H1 (cell line): ENCODE results near the gene CHAC1.

Experiments
- CBX5 ChIP-seq: fragments of 300-800, 300-1000 bp; sonication (generic); IDR thresholded peaks from 2 replicates; pipeline ENCODE4 v1.7.1; 2016; ENCODE audit warnings: antibody characterized with exemption, low read length, low read depth
- CTCF ChIP-seq, 3 experiments: IDR thresholded peaks; 1 replicate in 2 of 3; 2 replicates in 1 of 3; pipeline versions ENCODE4 v1.5.1 to v1.6.1; 2011; ENCODE audit warnings: low read length in 3 of 3, mild to moderate bottlenecking in 3 of 3, inconsistent platforms in 2 of 3, low read depth in 1 of 3, moderate library complexity in 1 of 3; ENCODE audit not compliant: insufficient read depth in 1 of 3; ENCODE audit errors: control extremely low read depth in 1 of 3
- HDAC2 ChIP-seq, 2 experiments: fragments of 300-600 bp in 1 of 2; sonication (generic) in 1 of 2; IDR thresholded peaks; 2 replicates each; pipeline ENCODE4 v1.6.1; 2011 to 2012; ENCODE audit warnings: low read depth in 2 of 2, low read length in 2 of 2, mild to moderate bottlenecking in 2 of 2, moderate library complexity in 2 of 2, borderline replicate concordance in 1 of 2, inconsistent platforms in 1 of 2
- JUN ChIP-seq: IDR thresholded peaks from 2 replicates; pipeline ENCODE4 v1.6.1; 2011; ENCODE audit warnings: low read depth, mild to moderate bottlenecking, improper control_type of control experiment, low read length
- POLR2AphosphoS5 ChIP-seq: IDR thresholded peaks from 2 replicates; pipeline ENCODE4 v1.6.1; 2011; ENCODE audit warnings: low read depth, low read length
- RFX5 ChIP-seq: IDR thresholded peaks from 2 replicates; pipeline ENCODE4 v1.6.1; 2011; ENCODE audit warnings: low read depth, low read length, improper control_type of control experiment, borderline replicate concordance
- SIN3A ChIP-seq, 2 experiments: IDR thresholded peaks in 1 of 2; conservative IDR thresholded peaks in 1 of 2; 2 replicates each; pipeline ENCODE4 v1.6.1; 2011 to 2012; ENCODE audit warnings: low read length in 2 of 2, improper control_type of control experiment in 1 of 2, low read depth in 1 of 2, mild to moderate bottlenecking in 1 of 2
- TCF12 ChIP-seq: IDR thresholded peaks from 2 replicates; pipeline ENCODE4 v1.6.1; 2011; ENCODE audit warnings: low read depth, mild to moderate bottlenecking, low read length

DNA sequence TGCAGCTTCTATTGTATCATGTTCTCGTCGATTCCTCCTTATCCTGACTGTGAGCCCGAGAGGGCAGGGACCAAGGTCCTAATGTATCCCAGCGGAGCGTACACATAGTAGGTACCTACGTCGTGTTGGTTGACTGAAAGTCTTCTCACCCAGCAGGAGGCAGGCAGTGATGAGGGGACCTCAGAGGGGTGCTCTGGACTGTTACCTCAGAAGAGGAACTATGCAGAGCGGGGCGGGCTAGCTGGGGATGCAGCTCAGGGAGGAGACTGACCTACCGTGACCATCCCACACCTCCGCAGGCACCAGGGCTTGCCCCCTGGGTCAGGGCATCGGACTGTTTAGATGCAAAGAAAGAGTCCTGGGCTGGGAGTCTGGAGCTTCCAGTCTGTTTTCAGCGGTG lies 11.4 kb downstream of the CHAC1 start:
- no peak for TF ChIP-seq TCF12
- no peak for TF ChIP-seq SIN3A (conservative IDR thresholded peaks at IDR 0.05 in 1 of 2, IDR thresholded peaks at IDR 0.05 in 1 of 2; ENCODE audit: low read depth in 1 of 2, low read length in 2 of 2)
- TF ChIP-seq RFX5: no peak
- no peak for TF ChIP-seq POLR2AphosphoS5
- TF ChIP-seq HDAC2 (IDR thresholded peaks at IDR 0.05; ENCODE audit: borderline replicate concordance in 1 of 2, low read depth in 2 of 2, low read length in 2 of 2): no peak
- no peak for TF ChIP-seq CTCF (IDR thresholded peaks at IDR 0.05; ENCODE audit: control extremely low read depth in 1 of 3, insufficient read depth in 1 of 3, low read depth in 1 of 3, low read length in 3 of 3)
- TF ChIP-seq CBX5: no peak
- no peak for TF ChIP-seq JUN
